GM18519 (cell line): ENCODE measurements around the gene FARS2.

Experiments
- ATAC-seq: cut with Tn5 transposase; IDR thresholded peaks from one replicate; pipeline ENCODE4 v1.9.1; 2021; ENCODE audit warnings: mild to moderate bottlenecking, moderate library complexity; ENCODE audit not compliant: unreplicated experiment, low FRiP score

The FARS2 gene

DNA sequence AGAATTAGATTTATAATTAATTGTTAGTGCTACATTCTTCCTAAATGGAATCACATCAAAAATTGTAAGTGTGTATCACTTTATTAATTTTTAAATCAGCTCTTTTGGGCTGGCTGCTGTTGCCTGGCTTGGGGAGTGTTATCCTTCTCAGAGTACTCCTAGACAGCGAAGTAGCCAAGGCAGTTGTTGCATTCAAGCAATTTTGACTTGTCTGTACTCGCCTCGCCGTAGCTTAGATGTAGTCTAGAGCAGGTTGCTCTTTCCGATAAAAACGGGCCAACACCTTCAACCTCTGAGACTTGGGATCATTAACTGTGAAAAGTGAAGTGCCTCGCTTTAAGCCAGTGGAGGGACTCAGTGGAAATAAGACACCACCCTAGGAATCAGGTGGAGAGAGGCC, 151.3 kb downstream of the FARS2 start:
- ATAC-seq: no peak

- ATAC-seq: no peak
Measured at GRCh38 chr6:5416250-5416649, 154.9 kb downstream of the FARS2 start.

DNA sequence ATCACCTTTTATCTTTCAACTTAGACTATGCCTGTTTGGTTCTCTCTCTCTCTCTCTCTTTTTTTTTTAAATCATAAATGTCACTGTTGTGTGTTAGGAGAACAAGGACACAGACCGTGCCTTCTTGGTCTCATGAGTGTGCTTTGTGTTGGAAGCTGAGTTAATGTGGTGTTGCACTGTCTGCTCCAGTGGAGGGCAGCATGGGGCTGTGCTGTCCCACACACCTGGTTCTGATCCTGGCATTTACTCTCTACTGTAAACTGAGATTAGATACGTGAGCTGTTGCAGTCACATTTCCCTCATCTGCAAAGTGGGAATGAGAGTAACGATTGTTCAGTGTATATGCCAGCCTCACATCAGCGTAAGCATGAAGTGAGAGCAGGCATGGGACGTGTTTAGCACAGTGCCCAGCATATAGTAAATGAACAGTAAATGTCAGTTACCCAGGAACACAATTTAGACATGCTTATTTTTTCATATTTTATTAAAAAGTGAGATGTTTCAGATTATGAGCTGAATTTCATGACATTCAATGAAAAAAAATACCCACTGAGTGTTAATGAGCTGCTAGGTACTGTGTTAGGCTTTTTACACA, 161.1 kb downstream of the FARS2 start:
- no peak for ATAC-seq

DNA sequence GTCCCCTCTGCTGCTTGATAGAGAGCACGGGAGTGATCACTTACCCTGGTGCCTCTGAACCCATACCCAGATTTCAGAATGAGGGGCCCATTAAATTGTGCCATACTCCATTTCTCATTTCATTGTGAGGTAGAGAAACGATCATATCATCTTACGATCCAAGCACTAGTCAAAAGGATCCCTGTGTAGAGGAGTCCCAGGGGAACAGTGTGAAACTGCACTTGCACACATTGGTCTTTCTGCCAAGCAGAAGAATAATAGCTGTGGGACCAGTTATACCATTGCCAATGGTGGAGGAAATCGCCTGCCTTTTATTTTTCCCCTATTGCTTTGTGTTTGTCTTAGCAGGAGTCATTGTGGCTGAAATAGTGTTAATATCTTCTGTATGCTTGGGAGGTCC, 161.9 kb downstream of the FARS2 start:
- ATAC-seq: no peak

- no peak for ATAC-seq
Measured at GRCh38 chr6:5424726-5425125, 163.4 kb downstream of the FARS2 start.

- no peak for ATAC-seq
Measured at GRCh38 chr6:5425267-5425666, 164.0 kb downstream of the FARS2 start.

DNA sequence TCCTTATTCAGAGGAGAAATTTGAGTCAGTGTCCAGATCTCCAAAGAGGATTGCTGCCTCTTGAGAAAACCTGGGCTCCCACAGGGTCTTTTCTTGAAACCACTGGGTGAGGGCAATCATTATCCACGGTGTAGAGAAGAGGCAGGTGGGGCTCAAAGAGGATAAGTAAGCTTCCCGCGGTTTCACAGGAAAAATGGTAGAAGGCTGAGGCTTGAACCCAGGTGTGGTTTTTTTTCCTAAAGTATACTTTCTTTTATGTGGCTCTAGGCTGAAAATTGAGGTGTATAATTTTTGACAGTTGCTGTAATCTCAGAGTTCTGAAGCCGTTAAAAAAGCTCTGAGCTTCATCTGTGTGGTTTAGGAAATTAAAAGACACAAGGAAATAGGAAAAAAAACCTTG, 164.5 kb downstream of the FARS2 start:
- no peak for ATAC-seq

GRCh38 chr6:5427586-5427985, 166.3 kb downstream of the FARS2 start:
- ATAC-seq: no peak

GRCh38 chr6:5433324-5433723, 172.0 kb downstream of the FARS2 start:
- no peak for ATAC-seq

DNA sequence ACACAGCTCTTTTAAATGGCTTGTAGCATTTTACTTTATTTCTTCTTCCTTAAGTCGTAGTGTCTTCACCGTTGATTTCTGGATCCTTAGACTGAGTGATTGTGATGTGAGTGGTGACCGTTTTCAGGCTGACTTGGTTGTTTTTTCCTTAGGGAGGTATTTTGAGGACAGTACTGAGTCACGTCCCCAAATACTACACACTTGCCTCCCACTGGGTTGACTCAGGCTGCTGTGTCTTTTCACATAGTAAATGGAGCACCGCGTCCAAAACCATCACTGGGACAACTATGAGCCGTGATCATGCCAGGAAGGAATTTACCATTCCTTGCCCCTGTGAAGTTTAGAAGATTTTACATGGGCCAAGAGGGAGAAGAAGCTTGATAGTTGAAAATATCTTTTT, 174.1 kb downstream of the FARS2 start:
- no peak for ATAC-seq

- ATAC-seq: no peak
Measured at GRCh38 chr6:5438922-5439584, 177.7 kb downstream of the FARS2 start.

DNA sequence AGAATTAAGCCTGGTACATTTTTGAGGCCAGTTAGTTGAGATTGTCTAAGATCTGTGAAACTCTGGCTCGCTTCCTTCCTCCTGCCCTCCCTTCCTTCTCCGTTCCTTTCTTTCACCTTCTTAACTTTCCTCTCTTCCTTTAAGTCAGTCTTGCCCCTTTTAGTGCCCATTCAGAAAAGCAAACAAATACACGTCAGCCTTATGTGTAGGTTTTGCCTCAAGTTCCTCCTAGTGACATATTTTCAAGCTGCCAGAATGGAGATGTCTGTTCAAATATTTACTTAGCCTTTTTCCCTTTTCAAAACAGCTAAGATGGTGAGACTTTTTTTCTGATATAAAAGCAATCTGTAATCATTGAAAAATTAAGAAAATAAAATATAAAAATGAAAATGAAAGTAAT, 178.4 kb downstream of the FARS2 start:
- no peak for ATAC-seq

DNA sequence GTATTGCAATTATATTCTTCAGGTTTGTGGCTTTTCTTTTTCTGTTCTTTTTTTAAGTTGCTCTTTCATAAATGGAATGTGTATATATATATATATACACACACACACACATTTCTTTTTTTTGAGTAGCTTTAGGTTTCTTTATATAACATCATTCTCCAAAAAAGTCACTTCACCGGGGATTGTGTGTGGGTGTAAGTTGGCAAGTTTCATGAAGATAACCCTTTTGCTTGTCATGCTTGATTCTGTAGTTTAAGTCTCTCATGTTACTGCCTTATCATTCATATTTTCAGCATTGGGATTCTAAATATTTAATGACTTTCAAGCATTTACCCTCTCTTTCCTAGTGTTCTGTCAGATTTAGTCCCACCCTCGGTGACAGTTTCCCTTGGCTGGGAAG, 181.0 kb downstream of the FARS2 start:
- no peak for ATAC-seq

GRCh38 chr6:5442916-5443315, 181.6 kb downstream of the FARS2 start:
- no peak for ATAC-seq

GRCh38 chr6:5443491-5443890, 182.2 kb downstream of the FARS2 start:
- ATAC-seq: no peak

GRCh38 chr6:5446362-5447075, 185.2 kb downstream of the FARS2 start:
- ATAC-seq: no peak

GRCh38 chr6:5447921-5448320, 186.6 kb downstream of the FARS2 start:
- no peak for ATAC-seq

GRCh38 chr6:5450073-5450472, 188.8 kb downstream of the FARS2 start:
- ATAC-seq: no peak

DNA sequence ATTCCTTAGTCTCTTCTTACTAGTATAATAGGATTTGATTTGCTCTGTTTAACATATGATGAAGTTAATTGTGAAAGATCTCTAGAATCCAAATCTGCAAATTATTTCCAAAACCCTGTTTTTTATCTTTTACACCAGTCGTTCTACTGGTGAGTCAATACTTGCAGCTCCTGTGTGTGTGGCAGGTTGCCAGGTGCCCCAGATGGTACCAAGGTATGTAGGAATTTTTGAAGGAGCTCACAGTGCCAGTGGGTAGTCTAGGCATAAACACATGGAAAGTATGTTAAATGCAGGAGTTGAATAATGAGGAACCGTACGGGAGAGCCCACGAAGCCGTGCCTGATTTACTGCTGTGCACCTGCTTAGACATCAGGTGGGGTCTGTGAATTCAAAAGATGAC, 192.2 kb downstream of the FARS2 start:
- no peak for ATAC-seq

- no peak for ATAC-seq
Measured at GRCh38 chr6:5455142-5455541, 193.8 kb downstream of the FARS2 start.

DNA sequence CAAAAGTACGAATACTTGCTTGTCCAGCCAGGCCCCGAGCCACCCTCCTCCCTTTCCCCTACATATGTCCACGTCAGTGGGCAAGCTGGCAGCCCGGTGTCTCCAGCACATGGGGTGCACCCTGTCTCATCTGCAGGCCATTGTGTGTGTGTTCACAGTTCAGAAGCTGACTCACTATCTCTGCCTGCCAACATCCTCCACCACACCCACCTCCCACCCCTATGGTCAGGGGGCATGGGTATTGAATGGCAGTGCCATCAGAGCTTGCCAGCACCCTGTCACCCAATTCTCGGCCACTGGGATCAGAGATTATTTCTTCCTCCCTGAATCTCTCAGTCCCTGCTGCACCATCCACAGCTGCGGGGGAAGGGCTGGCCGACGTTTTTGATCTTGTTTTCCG, 195.7 kb downstream of the FARS2 start:
- no peak for ATAC-seq
